ENCODE measurements around the gene MBP.

DNA sequence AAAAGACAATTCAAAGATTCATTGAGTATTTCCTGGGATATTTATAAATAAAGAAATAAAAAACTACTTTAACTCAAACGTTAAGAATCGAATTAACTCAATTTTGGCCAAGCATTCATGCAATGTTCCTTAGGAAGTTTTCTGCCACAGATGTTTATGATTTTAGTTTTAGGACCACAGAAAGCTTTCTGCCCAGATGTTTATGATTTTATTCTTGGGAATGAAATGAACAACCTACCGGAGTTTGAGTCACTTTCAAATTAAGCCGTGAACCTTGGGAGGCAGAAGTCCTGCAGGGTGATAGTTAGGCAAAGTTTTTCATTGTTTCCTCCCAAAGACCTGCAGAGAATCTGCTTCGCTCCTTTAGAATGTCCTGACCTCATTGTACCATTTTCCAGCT, 34.7 kb upstream of the MBP start:
- no peak for TF ChIP-seq CTCF (IDR thresholded peaks at IDR 0.05; ENCODE audit: low read depth, low read length)
- no peak for TF ChIP-seq POLR2A (IDR thresholded peaks at IDR 0.05; ENCODE audit: extremely low read depth, insufficient read length)
- no peak for TF ChIP-seq MAX (IDR thresholded peaks at IDR 0.05; ENCODE audit: low read depth, low read length)
- TF ChIP-seq MYC (IDR thresholded peaks at IDR 0.05; ENCODE audit: low read depth, low read length) = no peak
